ENCODE measurements around the gene TMEM86A. TPM values are rescaled to one million over a fixed set of nuclear protein-coding genes. Genes with fewer than 3 reads are reported as not detected.

The TMEM86A gene
- total RNA-seq, 1 experiment from 2014 or later = 0.09 TPM

GRCh38 chr11:18727479-18728236 is 29.1 kb downstream of the TMEM86A start:
- intact Hi-C loops (cut with micrococcal nuclease; ENCODE audit: unreplicated experiment) = loop anchor here (10.0 kb wide), 1 partner anchor 183 kb away; no protein-coding TSS in a partner anchor
- peak; percentile 52 for DNase-seq (ENCODE audit: low spot score)
- POLR2A ChIA-PET (ENCODE audit: low non-redundant PET) = no interaction called here

DNA sequence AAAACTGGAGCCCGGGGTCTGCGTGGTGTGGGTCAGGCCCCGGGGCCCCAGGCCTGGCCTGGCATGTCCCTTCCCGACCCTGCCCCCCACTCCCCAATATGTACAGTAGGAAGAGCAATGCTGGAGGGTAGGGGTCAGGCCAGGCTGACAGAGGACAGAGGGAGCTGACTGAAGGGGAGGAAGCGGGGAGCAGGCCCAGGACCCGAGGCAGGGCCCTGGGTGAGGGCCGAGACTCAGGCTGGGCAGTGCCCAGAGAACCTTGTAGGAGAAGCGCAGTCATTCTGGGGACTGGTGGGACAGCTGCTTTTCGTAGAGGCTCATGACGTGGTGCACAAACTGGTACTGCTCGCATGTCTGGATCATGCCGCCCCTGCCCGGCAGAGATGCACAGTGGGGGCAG is 30.1 kb downstream of the TMEM86A start:
- TF ChIP-seq EZH2 (IDR thresholded peaks at IDR 0.05; ENCODE audit: borderline replicate concordance, low read depth, low read length, poor library complexity, severe bottlenecking) (no peak), CTCF (conservative IDR thresholded peaks at IDR 0.05; ENCODE audit: low read depth, low read length) (no peak)
- no peak for DNase-seq (ENCODE audit: low spot score)
- no peaks in the 10 kb centered on the region for H3K36me3 ChIP-seq (ENCODE audit: insufficient read depth, low read length, poor library complexity, severe bottlenecking)
- no peak overlapping the region for H3K4me3 ChIP-seq (ENCODE audit: low read depth, low read length, poor library complexity, severe bottlenecking)
- H3K27ac ChIP-seq (ENCODE audit: low read depth, low read length, poor library complexity, severe bottlenecking) = no peak overlapping the region
- BruUV-seq (replicated peaks) = no TSS peak
- POLR2A ChIA-PET (ENCODE audit: low non-redundant PET) = no interaction called here
- intact Hi-C loops (cut with micrococcal nuclease; ENCODE audit: unreplicated experiment) = loop anchor here (10.0 kb wide), 1 partner anchor 184 kb away; no protein-coding TSS in a partner anchor
- no peaks in the 10 kb centered on the region for H3K4me1 ChIP-seq (ENCODE audit: insufficient read depth, low read length, poor library complexity, severe bottlenecking)
- no peaks in the 10 kb centered on the region for H3K9me3 ChIP-seq (ENCODE audit: low read depth, low read length, poor library complexity, severe bottlenecking)
- CTCF ChIA-PET = no interaction called here
- H3K27me3 ChIP-seq (replicated peaks; ENCODE audit: insufficient read depth, low read depth, low read length, poor library complexity) = no peaks in the 10 kb centered on the region

More at GRCh38 chr11:18727479-18728236, 29.1 kb downstream of the TMEM86A start:
- Histone ChIP-seq H3K36me3 (ENCODE audit: insufficient read depth, low read length, poor library complexity, severe bottlenecking) (no peaks in the 10 kb centered on the region), H3K9me3 (ENCODE audit: low read depth, low read length, poor library complexity, severe bottlenecking) (no peaks in the 10 kb centered on the region), H3K4me3 (ENCODE audit: low read depth, low read length, poor library complexity, severe bottlenecking) (no peak overlapping the region), H3K27me3 (replicated peaks; ENCODE audit: insufficient read depth, low read depth, low read length, poor library complexity) (no peaks in the 10 kb centered on the region), H3K4me1 (ENCODE audit: insufficient read depth, low read length, poor library complexity, severe bottlenecking) (no peaks in the 10 kb centered on the region), H3K27ac (ENCODE audit: low read depth, low read length, poor library complexity, severe bottlenecking) (no peak overlapping the region)
- TF ChIP-seq CTCF (conservative IDR thresholded peaks at IDR 0.05; ENCODE audit: low read depth, low read length) = peak; percentile 76
- TF ChIP-seq EZH2 (IDR thresholded peaks at IDR 0.05; ENCODE audit: borderline replicate concordance, low read depth, low read length, poor library complexity, severe bottlenecking) = no peak
- CTCF ChIA-PET = interaction anchor here (0.5 to 1.0 kb wide), 3 partner anchors 31 to 377 kb away, joined by 3 to 5 read pairs (median 3); no protein-coding TSS in a partner anchor
- BruUV-seq (replicated peaks) = no TSS peak

DNA sequence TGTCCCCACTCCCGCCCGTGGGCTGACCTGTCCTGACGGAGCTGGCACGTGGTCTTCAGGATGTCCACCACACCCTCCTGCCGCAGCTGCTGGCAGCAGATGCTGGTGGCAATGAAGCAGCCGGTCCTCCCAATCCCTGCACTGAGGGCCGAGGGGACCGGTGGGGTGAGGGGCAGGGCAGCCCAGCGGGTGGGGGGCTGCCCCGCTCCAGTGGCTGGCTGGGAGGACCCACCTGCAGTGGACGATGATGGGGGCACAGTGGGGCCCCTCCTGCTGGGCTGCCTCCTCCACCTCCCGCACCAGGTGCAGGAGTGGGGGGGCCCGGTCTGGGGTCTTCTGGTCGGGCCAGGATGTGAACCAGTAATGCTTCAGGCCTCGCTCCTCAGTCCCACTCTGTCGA is 30.8 kb downstream of the TMEM86A start:
- TF ChIP-seq EZH2 (IDR thresholded peaks at IDR 0.05; ENCODE audit: borderline replicate concordance, low read depth, low read length, poor library complexity, severe bottlenecking) = no peak
- no peak for TF ChIP-seq CTCF (conservative IDR thresholded peaks at IDR 0.05; ENCODE audit: low read depth, low read length)
- POLR2A ChIA-PET (ENCODE audit: low non-redundant PET) = no interaction called here
- intact Hi-C loops (cut with micrococcal nuclease; ENCODE audit: unreplicated experiment) = loop anchor here (10.0 kb wide), 1 partner anchor 185 kb away; no protein-coding TSS in a partner anchor

More for the DNA sequence above, 30.8 kb downstream of the TMEM86A start:
- Histone ChIP-seq H3K36me3 (ENCODE audit: insufficient read depth, low read length, poor library complexity, severe bottlenecking) (no peaks in the 10 kb centered on the region), H3K4me3 (ENCODE audit: low read depth, low read length, poor library complexity, severe bottlenecking) (no peak overlapping the region), H3K4me1 (ENCODE audit: insufficient read depth, low read length, poor library complexity, severe bottlenecking) (no peaks in the 10 kb centered on the region), H3K27me3 (replicated peaks; ENCODE audit: insufficient read depth, low read depth, low read length, poor library complexity) (no peaks in the 10 kb centered on the region), H3K27ac (ENCODE audit: low read depth, low read length, poor library complexity, severe bottlenecking) (no peak overlapping the region), H3K9me3 (ENCODE audit: low read depth, low read length, poor library complexity, severe bottlenecking) (no peaks in the 10 kb centered on the region)
- no peak for DNase-seq (ENCODE audit: low spot score)
- CTCF ChIA-PET = no interaction called here
- BruUV-seq (replicated peaks) = no TSS peak

Data from A673 (cell line).